ENCODE data around the gene BMP2K.
"Not testable (repeated sequence)": the region's sequence is repeated elsewhere in the genome, so short reads cannot be mapped to it uniquely, and the experiment has no call there.

The BMP2K gene

GRCh38 chr4:78868712-78869111 lies 92.6 kb downstream of the BMP2K start:
- not testable (repeated sequence) for DNase-seq

GRCh38 chr4:78870056-78870455 lies 93.9 kb downstream of the BMP2K start:
- no peak for DNase-seq

- DNase-seq = no peak
Measured at GRCh38 chr4:78876568-78877320, 100.6 kb downstream of the BMP2K start.

GRCh38 chr4:78878031-78878430 lies 101.9 kb downstream of the BMP2K start:
- DNase-seq = no peak

GRCh38 chr4:78880874-78881492 lies 104.8 kb downstream of the BMP2K start:
- no peak for DNase-seq

- DNase-seq = no peak
Measured at GRCh38 chr4:78885598-78885997, 109.4 kb downstream of the BMP2K start.

GRCh38 chr4:78889955-78890354 lies 113.8 kb downstream of the BMP2K start:
- DNase-seq = no peak

- no peak for DNase-seq
Measured at GRCh38 chr4:78899302-78899701, 123.2 kb downstream of the BMP2K start.

- DNase-seq = no peak
Measured at GRCh38 chr4:78901882-78902281, 125.7 kb downstream of the BMP2K start.

- DNase-seq = no peak
Measured at GRCh38 chr4:78902298-78902697, 126.1 kb downstream of the BMP2K start.

- no peak for DNase-seq
Measured at GRCh38 chr4:78904143-78904542, 128.0 kb downstream of the BMP2K start.

- DNase-seq = no peak
Measured at GRCh38 chr4:78907638-78908037, 131.5 kb downstream of the BMP2K start.

- not testable (repeated sequence) for DNase-seq
Measured at GRCh38 chr4:78908974-78909373, 132.8 kb downstream of the BMP2K start.

- DNase-seq = no peak
Measured at GRCh38 chr4:78910612-78911011, 134.5 kb downstream of the BMP2K start.

GRCh38 chr4:78922207-78922606 lies 146.1 kb downstream of the BMP2K start:
- DNase-seq = no peak

GRCh38 chr4:78923464-78924312 lies 147.5 kb downstream of the BMP2K start:
- DNase-seq = no peak

GRCh38 chr4:78926826-78927225 lies 150.7 kb downstream of the BMP2K start:
- no peak for DNase-seq

- DNase-seq = no peak
Measured at GRCh38 chr4:78928835-78929234, 152.7 kb downstream of the BMP2K start.

GRCh38 chr4:78930016-78930629 lies 154.0 kb downstream of the BMP2K start:
- no peak for DNase-seq

GRCh38 chr4:78936989-78937388 lies 160.8 kb downstream of the BMP2K start:
- DNase-seq = no peak

- DNase-seq = no peak
Measured at GRCh38 chr4:78937837-78938236, 161.7 kb downstream of the BMP2K start.

GRCh38 chr4:78938474-78938867 lies 162.3 kb downstream of the BMP2K start:
- no peak for DNase-seq
